MM.1S (cell line): ENCODE results near the gene TACR3.

ENCODE experiments used
- EZH2 ChIP-seq: fragments of 300-600 bp; sonication (generic); optimal IDR thresholded peaks from 2 replicates; pipeline ENCODE3; 2017; ENCODE audit warnings: low read depth, mild to moderate bottlenecking, antibody characterized with exemption, low read length, mixed read lengths
- EZH2phosphoT487 ChIP-seq: fragments of 300-600 bp; sonication (generic); IDR thresholded peaks from 2 replicates; pipeline ENCODE4 v1.6.1; 2018; ENCODE audit warnings: antibody characterized with exemption, low read length
- TF ChIP-seq, protein P1 (sequence below): fragments of 300-600 bp; sonication (generic); IDR thresholded peaks from 2 replicates; pipeline ENCODE4 v1.5.1; 2016; ENCODE audit warnings: antibody characterized with exemption, low read length, mixed read lengths

DNA sequence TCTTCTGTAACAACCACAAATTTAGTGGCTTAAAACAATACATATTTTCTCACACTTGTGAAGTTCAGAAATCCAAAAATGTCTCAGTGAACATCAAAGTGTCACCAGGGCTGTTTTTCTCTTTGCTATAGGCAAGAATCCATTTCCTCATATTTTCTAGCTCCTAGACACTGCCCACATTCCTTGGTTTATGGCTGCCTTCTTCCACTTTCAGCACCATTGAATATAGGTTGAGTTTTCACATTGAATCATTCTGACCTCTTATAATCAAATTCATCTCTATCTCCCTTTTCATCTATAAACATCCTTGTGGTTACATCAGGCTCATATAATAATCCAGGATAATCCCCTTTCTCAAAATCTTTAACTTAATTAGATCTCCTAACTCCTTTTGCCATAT is 37.0 kb upstream of the TACR3 start:
- no peak for TF ChIP-seq EZH2phosphoT487
- TF ChIP-seq EZH2, result no peak
- TF ChIP-seq, protein P1, sequence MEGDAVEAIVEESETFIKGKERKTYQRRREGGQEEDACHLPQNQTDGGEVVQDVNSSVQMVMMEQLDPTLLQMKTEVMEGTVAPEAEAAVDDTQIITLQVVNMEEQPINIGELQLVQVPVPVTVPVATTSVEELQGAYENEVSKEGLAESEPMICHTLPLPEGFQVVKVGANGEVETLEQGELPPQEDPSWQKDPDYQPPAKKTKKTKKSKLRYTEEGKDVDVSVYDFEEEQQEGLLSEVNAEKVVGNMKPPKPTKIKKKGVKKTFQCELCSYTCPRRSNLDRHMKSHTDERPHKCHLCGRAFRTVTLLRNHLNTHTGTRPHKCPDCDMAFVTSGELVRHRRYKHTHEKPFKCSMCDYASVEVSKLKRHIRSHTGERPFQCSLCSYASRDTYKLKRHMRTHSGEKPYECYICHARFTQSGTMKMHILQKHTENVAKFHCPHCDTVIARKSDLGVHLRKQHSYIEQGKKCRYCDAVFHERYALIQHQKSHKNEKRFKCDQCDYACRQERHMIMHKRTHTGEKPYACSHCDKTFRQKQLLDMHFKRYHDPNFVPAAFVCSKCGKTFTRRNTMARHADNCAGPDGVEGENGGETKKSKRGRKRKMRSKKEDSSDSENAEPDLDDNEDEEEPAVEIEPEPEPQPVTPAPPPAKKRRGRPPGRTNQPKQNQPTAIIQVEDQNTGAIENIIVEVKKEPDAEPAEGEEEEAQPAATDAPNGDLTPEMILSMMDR, result no peak
